Heart left ventricle (tissue), 16 donors: Measurements from ENCODE around the gene ARHGAP31. TPM values are rescaled to one million over a fixed set of nuclear protein-coding genes. Genes with fewer than 3 reads are reported as not detected.
A peak's percentile ranks its signal among the peaks of the same experiment; 100 is the strongest.

Source experiments
- ATAC-seq, 4 donors: fragments of 200-7000 bp; cut with Tn5 transposase; one replicate each; pipeline ENCODE4 v1.9.1; 2020 to 2022; ENCODE audit warnings: moderate library complexity in 4 of 4, mild to moderate bottlenecking in 3 of 4, moderate number of reproducible peaks in 1 of 4
- DNase-seq, 5 donors: peaks; one replicate each; pipeline ENCODE4 v3.0.0-alpha.2; 2020
- H3K27ac ChIP-seq, 12 donors: fragments of 200-600 bp; sonication (generic) in 4 of 12; one replicate each; pipeline versions ENCODE4 v1.5.0 to v1.8.0; 2016 to 2022; ENCODE audit warnings: mild to moderate bottlenecking in 2 of 12
- H3K27me3 ChIP-seq, 9 donors: fragments of 200-600 bp; sonication (generic) in 2 of 9; one replicate each; pipeline versions ENCODE4 v1.5.1 to v1.8.0; 2016 to 2022; ENCODE audit warnings: mild to moderate bottlenecking in 3 of 9
- H3K36me3 ChIP-seq, 9 donors: fragments of 200-600 bp; sonication (generic) in 2 of 9; one replicate each; pipeline versions ENCODE4 v1.5.0 to v1.8.0; 2018 to 2022; ENCODE audit warnings: mild to moderate bottlenecking in 2 of 9
- H3K4me1 ChIP-seq, 12 donors: fragments of 200-600 bp; sonication (generic) in 4 of 12; one replicate each; pipeline versions ENCODE4 v1.5.0 to v1.8.0; 2016 to 2022; ENCODE audit warnings: mild to moderate bottlenecking in 3 of 12
- H3K4me3 ChIP-seq, 12 donors: fragments of 200-600 bp; sonication (generic) in 4 of 12; one replicate each; pipeline versions ENCODE4 v1.5.0 to v1.8.0; 2017 to 2022; ENCODE audit warnings: mild to moderate bottlenecking in 9 of 12, moderate library complexity in 4 of 12
- H3K9me3 ChIP-seq, 12 donors: fragments of 200-600 bp; sonication (generic) in 4 of 12; one replicate each; pipeline versions ENCODE4 v1.5.0 to v1.8.0; 2016 to 2022; ENCODE audit warnings: mild to moderate bottlenecking in 1 of 12
- CTCF ChIP-seq, 12 donors: fragments of 200-600 bp; sonication (generic) in 4 of 12; IDR thresholded peaks; one replicate each; pipeline versions ENCODE4 v1.5.0 to v1.8.0; 2018 to 2022; ENCODE audit warnings: antibody characterized with exemption in 12 of 12, mild to moderate bottlenecking in 5 of 12
- POLR2A ChIP-seq, 2 donors: fragments of 450-650 bp; IDR thresholded peaks; one replicate each; pipeline ENCODE4 v1.6.1; 2017; ENCODE audit warnings: antibody characterized with exemption in 2 of 2, mild to moderate bottlenecking in 2 of 2, moderate library complexity in 2 of 2
- WGBS, 4 donors: extraction: QIAGEN DNeasy Blood & Tissue Kit in 2 of 4; methylation state at CpG; one replicate each; pipeline versions ENCODE4 v1.1.5 to v1.1.7; 2013 to 2018; 5-methylcytosine and 5-hydroxymethylcytosine counted together
- intact Hi-C, 10 donors: fragments of 100-400 bp; cut with DNase I; formaldehyde crosslinking; loops; one replicate each; pipeline versions ENCODE4 v1.11.1 to v1.14.2; 2022
- polyA plus RNA-seq, 2 donors: library from polyadenylated mRNA; stranded (reverse); fragments of 200-250 nt; gene quantifications; one replicate each; pipeline ENCODE4 v1.2.3, GENCODE V29; 2013
- total RNA-seq, 9 donors: library from RNA; depleted of rRNA in 2 of 9; stranded (reverse); fragments of >200 nt in 2 of 9; fragmentation: NEBNext Ultra II Directional in 3 of 9; extraction: Animal tissue kit (Norgen Biotek cat#: 25700) in 3 of 9; gene quantifications; one replicate each; pipeline versions ENCODE4 v1.1.0 to v1.2.4, GENCODE V29; 2016 to 2023
- donor health status: ischemic (EF 13 %, LVEDD 7.1; RV severe dilation, severe dysfunction).
- donor health status: healthy with polysubstance abuse.
- donor health status: DM: no; HTN: yes; CAD: no.
- donor health status: DM: no; HTN: no; CAD: no.
- donor health status: ischemic (EF 25% LVEDD 6.9; RV normal size, moderate dysfunction).
- donor health status: ischemic (EF 25% LVEDD 5.7; RV mildly dilated, moderate dysfunction).
- donor health status: healthy.
- donor health status: DM: yes; HTN: yes; CAD: no.
- donor health status: ischemic (EF 35%, LVEDD 5.7; RV mildly dilated, moderate dysfunction).
- donor health status: nonischemic (EF 11% LVEDD 7.7; RV severe dilation, severe dysfunction).
- donor health status: DM: yes; HTN: yes; CAD: no.
- donor health status: PGD.
- donor health status: ischemic (EF 29% LVEDD 5.4; RV normal size, mild dysfunction).
- donor health status: nonischemic (EF 23%, LVEDD 6.1; RV moderate dilation, normal function).

Gene ARHGAP31
- total and polyA plus RNA-seq, 11 donors: 10.4 to 79.1 (median 33.5) TPM

- intact Hi-C loops: loop anchor here in 2 of 10 donors (5.0 kb wide), 1 partner anchor 84 kb away; no protein-coding TSS in a partner anchor
- WGBS, 4 donors: 60 to 74% (median 69%) methylated on average over 3 of the region's 3 CpGs
These were observed 66.7 kb downstream of the ARHGAP31 start for GRCh38 chr3:119360736-119361462.

GRCh38 chr3:119362010-119362409 is 67.8 kb downstream of the ARHGAP31 start:
- intact Hi-C loops: loop anchor here in 2 of 10 donors (5.0 kb wide), 1 partner anchor 85 kb away; no protein-coding TSS in a partner anchor
- 92 to 96% (median 95%) methylated on average over 2 of the region's 2 CpGs for WGBS, 4 donors

More at GRCh38 chr3:119360736-119361462, 66.7 kb downstream of the ARHGAP31 start:
- Histone ChIP-seq H3K4me1 (peaks cover 3 to 47% (median 30%) of the 10 kb centered on the region in 12 donors), H3K36me3 (peaks cover 0 to 12% (median 7%) of the 10 kb centered on the region in 9 donors), H3K9me3 (no peaks in the 10 kb centered on the region), H3K4me3 (no peak overlapping the region), H3K27me3 (no peaks in the 10 kb centered on the region), H3K27ac (peak overlapping the region in 1 of 12 donors; percentile 16)
- no peak for DNase-seq
- TF ChIP-seq CTCF (IDR thresholded peaks at IDR 0.05) (no peak), POLR2A (IDR thresholded peaks at IDR 0.05) (no peak)
- ATAC-seq: peak in 1 of 4 donors; percentile 12

GRCh38 chr3:119362940-119363725 is 69.0 kb downstream of the ARHGAP31 start:
- ATAC-seq: no peak
- Histone ChIP-seq H3K4me3 (no peak overlapping the region), H3K27me3 (no peaks in the 10 kb centered on the region), H3K27ac (no peak overlapping the region), H3K36me3 (peaks cover 0 to 33% (median 28%) of the 10 kb centered on the region in 9 donors), H3K9me3 (no peaks in the 10 kb centered on the region), H3K4me1 (peaks cover 3 to 33% (median 20%) of the 10 kb centered on the region in 12 donors)
- TF ChIP-seq POLR2A (IDR thresholded peaks at IDR 0.05): no peak
- no peak for TF ChIP-seq CTCF (IDR thresholded peaks at IDR 0.05)
- 80 to 90% (median 83%) methylated on average over 7 of the region's 7 CpGs for WGBS, 4 donors
- DNase-seq: no peak
- intact Hi-C loops: loop anchor here in 2 of 10 donors (5.0 kb wide), 1 partner anchor 86 kb away; no protein-coding TSS in a partner anchor

More at GRCh38 chr3:119362010-119362409, 67.8 kb downstream of the ARHGAP31 start:
- no peak for DNase-seq
- TF ChIP-seq POLR2A (IDR thresholded peaks at IDR 0.05) (no peak), CTCF (IDR thresholded peaks at IDR 0.05) (no peak)
- Histone ChIP-seq H3K4me3 (no peak overlapping the region), H3K9me3 (no peaks in the 10 kb centered on the region), H3K4me1 (peaks cover 3 to 43% (median 27%) of the 10 kb centered on the region in 12 donors), H3K36me3 (peaks cover 0 to 21% (median 16%) of the 10 kb centered on the region in 9 donors), H3K27me3 (no peaks in the 10 kb centered on the region), H3K27ac (no peak overlapping the region)
- peak in 1 of 4 donors; percentile 13 for ATAC-seq

GRCh38 chr3:119364401-119364800 is 70.2 kb downstream of the ARHGAP31 start:
- intact Hi-C loops: loop anchor here in 2 of 10 donors (5.0 kb wide), 1 partner anchor 87 kb away; no protein-coding TSS in a partner anchor
- H3K4me1 ChIP-seq: peaks cover 3 to 27% (median 14%) of the 10 kb centered on the region in 12 donors
- 90 to 100% (median 94%) methylated on average over 1 of the region's 1 CpG for WGBS, 4 donors

More at GRCh38 chr3:119364401-119364800, 70.2 kb downstream of the ARHGAP31 start:
- no peak for ATAC-seq
- no peak for TF ChIP-seq POLR2A (IDR thresholded peaks at IDR 0.05)
- no peak for TF ChIP-seq CTCF (IDR thresholded peaks at IDR 0.05)
- Histone ChIP-seq H3K36me3 (peaks cover 0 to 45% (median 40%) of the 10 kb centered on the region in 9 donors), H3K27ac (no peak overlapping the region), H3K27me3 (no peaks in the 10 kb centered on the region), H3K9me3 (no peaks in the 10 kb centered on the region), H3K4me3 (no peak overlapping the region)
- DNase-seq: no peak
